ENCODE data around the gene PRTFDC1. TPM values are rescaled to one million over a fixed set of nuclear protein-coding genes. Genes with fewer than 3 reads are reported as not detected.

The PRTFDC1 gene
- total RNA-seq, 2 experiments from 2014 or later: 0.32 to 0.71 TPM

DNA sequence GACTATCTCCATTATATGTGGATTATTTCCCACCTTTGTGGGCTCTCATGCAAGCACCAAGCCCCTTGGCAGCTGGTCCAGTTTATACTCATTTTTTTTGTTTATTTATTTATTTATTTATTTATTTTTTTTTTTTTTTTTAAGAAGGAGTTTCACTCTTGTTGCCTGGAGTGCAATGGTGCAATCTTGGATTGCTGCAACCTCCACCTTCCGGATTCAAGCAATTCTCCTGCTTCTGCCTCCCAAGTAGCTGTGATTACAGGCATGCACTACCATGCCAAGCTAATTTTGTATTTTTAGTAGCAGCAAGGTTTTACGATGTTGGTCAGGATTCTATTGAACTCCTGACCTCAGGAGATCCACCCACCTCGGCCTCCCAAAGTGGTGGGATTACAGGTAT, 2.8 kb downstream of the PRTFDC1 start:
- Mint-ChIP-seq H3K9me3 (ENCODE audit: low read depth) (no peaks in the 10 kb centered on the region), H3K4me1 (peaks cover 26% of the 10 kb centered on the region), H3K4me3 (no peak overlapping the region), H3K27ac (no peak overlapping the region), H3K27me3 (peaks cover 4% of the 10 kb centered on the region), H3K36me3 (ENCODE audit: low read depth) (no peaks in the 10 kb centered on the region)
- DNase-seq (no peak), ATAC-seq (no peak)
- ChIA-PET POLR2A (no interaction called here), CTCF (interaction anchor here (0.6 kb wide), 2 partner anchors 17 to 150 kb away, joined by 3 read pairs; no protein-coding TSS in a partner anchor)
- intact Hi-C loops (cut with DNase I, micrococcal nuclease): loop anchor here in 1 of 2 experiments (2.0 to 5.0 kb wide), 2 partner anchors 29 to 227 kb away; partner anchors contain the start of gene ARHGAP21

DNA sequence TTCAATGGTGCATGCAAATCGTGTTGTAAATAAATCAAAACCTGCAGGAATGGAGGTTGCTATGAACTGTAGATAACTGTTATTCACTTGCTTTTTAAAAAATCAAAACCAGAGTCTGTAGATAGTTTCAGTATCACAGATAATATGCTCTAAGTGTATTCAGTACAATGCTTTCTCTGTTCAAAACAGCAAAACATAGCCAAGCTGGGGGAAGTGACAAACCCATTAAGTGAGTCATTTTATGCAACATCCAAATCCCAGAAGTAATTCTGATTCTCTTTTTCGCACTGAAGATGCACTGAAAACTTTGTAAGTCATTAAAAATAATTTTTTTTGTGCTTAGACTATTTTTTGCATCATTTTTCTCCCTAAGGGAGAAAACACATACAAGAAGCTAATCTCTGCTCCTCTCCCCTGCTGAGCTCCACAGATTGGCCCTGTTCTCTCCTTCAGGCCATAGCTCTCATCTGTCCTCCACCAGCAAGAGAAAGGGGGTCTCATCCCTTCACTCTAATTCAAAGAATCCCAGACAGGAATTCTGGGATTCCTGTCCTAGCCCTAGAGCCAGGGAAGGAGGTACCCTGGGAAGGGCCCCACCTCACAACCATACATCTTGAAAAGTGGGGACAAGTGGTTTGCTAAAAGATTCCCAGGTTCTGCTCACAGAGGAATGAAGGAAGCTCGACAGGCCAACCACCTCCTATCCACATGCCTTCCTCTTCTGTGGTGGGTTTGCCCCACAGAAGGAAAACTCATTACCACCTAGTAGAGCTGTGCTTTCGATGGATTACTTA, 4.9 kb downstream of the PRTFDC1 start:
- intact Hi-C loops (cut with DNase I, micrococcal nuclease): loop anchor here in 1 of 2 experiments (2.0 kb wide), 1 partner anchor 27 kb away; no protein-coding TSS in a partner anchor
- H3K4me3 Mint-ChIP-seq: no peak overlapping the region
- peaks cover 18% of the 10 kb centered on the region for H3K4me1 Mint-ChIP-seq
- peaks cover 4% of the 10 kb centered on the region for H3K27me3 Mint-ChIP-seq
- ChIA-PET POLR2A (no interaction called here), CTCF (interaction anchor here (0.7 to 1.6 kb wide), 2 partner anchors 33 to 133 kb away, joined by 3 read pairs; no protein-coding TSS in a partner anchor)
- H3K36me3 Mint-ChIP-seq (ENCODE audit: low read depth): no peaks in the 10 kb centered on the region
- H3K27ac Mint-ChIP-seq: no peak overlapping the region
- ATAC-seq: peak; percentile 85
- H3K9me3 Mint-ChIP-seq (ENCODE audit: low read depth): no peaks in the 10 kb centered on the region
- no peak for DNase-seq

DNA sequence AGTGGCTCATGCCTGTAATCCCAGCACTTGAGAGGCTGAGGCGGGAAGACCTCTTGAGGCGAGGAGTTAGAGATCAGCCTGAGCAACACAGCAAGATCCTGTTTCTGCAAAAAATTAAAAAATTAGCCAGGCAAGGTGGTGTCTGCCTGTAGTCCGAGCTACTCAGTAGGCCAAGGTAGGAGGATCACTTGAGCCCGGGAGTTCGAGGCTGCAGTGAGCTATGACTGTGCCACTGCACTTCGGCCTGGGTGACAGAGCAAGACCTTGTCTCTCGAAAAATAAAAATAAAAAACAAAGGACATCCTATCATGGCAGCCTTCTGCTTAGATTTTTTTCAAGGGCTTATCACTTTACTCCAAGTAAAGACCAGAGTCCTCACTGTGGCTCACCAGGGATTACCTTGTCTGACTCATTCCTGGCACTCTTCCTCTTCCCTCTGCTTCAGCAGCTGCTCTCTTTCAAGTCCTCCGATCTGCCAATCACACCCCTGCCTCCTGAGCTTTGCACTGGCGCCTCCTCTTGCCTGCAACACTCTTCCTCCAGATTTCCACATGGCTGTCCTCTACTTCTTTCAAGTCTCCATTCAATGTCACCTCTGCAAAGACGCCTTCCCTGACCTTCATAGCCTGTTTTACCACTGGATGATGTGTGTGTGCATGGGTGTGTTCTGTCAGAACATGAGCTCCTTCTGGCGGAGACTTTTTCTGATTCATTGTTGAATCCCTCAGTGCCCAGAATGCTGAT, 7.7 kb downstream of the PRTFDC1 start:
- peaks cover 10% of the 10 kb centered on the region for H3K4me1 Mint-ChIP-seq
- no peak for DNase-seq
- no peaks in the 10 kb centered on the region for H3K36me3 Mint-ChIP-seq (ENCODE audit: low read depth)
- H3K27me3 Mint-ChIP-seq: no peaks in the 10 kb centered on the region
- ATAC-seq: no peak
- intact Hi-C loops (cut with DNase I, micrococcal nuclease): no loop called here
- H3K4me3 Mint-ChIP-seq: no peak overlapping the region
- POLR2A ChIA-PET: no interaction called here
- CTCF ChIA-PET: interaction anchor here (0.9 to 1.5 kb wide), 2 partner anchors 9 to 11 kb away, joined by 3 to 4 read pairs; no protein-coding TSS in a partner anchor
- H3K27ac Mint-ChIP-seq: no peak overlapping the region
- H3K9me3 Mint-ChIP-seq (ENCODE audit: low read depth): no peaks in the 10 kb centered on the region

DNA sequence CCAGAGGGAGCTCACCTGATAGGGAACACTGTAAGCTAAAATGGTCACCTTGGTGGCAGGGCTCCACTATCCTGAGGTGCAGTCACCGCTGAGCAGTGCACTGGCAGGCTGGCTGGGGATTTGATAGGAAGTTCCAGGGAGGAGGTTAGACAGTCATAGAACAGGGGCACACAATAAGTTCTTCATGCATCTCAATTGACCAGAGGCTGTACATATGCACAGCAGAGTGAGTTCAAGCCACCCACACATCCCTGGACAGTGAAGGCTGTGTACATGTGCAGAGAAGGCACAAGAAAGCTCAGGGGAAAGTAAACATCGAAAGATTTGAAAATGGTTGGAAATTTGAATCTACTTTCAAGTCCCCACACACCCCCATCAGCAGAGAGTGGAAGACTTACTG, 13.9 kb downstream of the PRTFDC1 start:
- no peak overlapping the region for H3K4me3 Mint-ChIP-seq
- ATAC-seq (no peak), DNase-seq (no peak)
- H3K4me1 Mint-ChIP-seq: peaks cover 5% of the 10 kb centered on the region
- ChIA-PET CTCF (interaction anchor here (0.6 to 1.0 kb wide), 2 partner anchors 9 to 1277 kb away, joined by 3 read pairs; no protein-coding TSS in a partner anchor), POLR2A (interaction anchor here (0.6 kb wide), 1 partner anchor 45 kb away, joined by 3 read pairs; no protein-coding TSS in a partner anchor)
- no peaks in the 10 kb centered on the region for H3K27me3 Mint-ChIP-seq
- no peaks in the 10 kb centered on the region for H3K36me3 Mint-ChIP-seq (ENCODE audit: low read depth)
- no peak overlapping the region for H3K27ac Mint-ChIP-seq
- H3K9me3 Mint-ChIP-seq (ENCODE audit: low read depth): peaks cover 3% of the 10 kb centered on the region
- intact Hi-C loops (cut with DNase I, micrococcal nuclease): no loop called here

DNA sequence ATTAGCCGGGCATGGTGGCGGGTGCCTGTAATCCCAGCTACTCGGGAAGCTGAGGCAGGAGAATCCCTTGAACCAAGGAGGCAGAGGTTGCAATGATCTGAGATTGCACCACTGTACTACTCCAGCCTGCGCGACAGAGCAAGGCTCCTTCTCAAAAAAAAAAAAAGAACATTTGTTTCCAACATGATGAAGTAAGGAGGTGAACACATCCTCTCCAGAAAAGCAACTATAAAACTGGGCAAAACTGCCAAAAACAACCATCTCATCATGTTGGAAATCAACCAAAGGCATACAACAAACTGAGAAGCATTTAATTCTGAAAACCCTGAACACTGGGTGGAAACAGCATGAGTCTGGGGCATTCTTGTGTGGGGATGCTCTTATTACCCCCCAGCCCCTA, 14.3 kb downstream of the PRTFDC1 start:
- ATAC-seq (no peak), DNase-seq (no peak)
- ChIA-PET POLR2A (interaction anchor here (0.6 kb wide), 1 partner anchor 44 kb away, joined by 3 read pairs; no protein-coding TSS in a partner anchor), CTCF (interaction anchor here (1.0 kb wide), 1 partner anchor 8 kb away, joined by 3 read pairs; no protein-coding TSS in a partner anchor)
- no peak overlapping the region for H3K27ac Mint-ChIP-seq
- no peaks in the 10 kb centered on the region for H3K27me3 Mint-ChIP-seq
- intact Hi-C loops (cut with DNase I, micrococcal nuclease): no loop called here
- no peak overlapping the region for H3K4me3 Mint-ChIP-seq
- H3K9me3 Mint-ChIP-seq (ENCODE audit: low read depth): peaks cover 3% of the 10 kb centered on the region
- H3K4me1 Mint-ChIP-seq: peaks cover 5% of the 10 kb centered on the region
- no peaks in the 10 kb centered on the region for H3K36me3 Mint-ChIP-seq (ENCODE audit: low read depth)

DNA sequence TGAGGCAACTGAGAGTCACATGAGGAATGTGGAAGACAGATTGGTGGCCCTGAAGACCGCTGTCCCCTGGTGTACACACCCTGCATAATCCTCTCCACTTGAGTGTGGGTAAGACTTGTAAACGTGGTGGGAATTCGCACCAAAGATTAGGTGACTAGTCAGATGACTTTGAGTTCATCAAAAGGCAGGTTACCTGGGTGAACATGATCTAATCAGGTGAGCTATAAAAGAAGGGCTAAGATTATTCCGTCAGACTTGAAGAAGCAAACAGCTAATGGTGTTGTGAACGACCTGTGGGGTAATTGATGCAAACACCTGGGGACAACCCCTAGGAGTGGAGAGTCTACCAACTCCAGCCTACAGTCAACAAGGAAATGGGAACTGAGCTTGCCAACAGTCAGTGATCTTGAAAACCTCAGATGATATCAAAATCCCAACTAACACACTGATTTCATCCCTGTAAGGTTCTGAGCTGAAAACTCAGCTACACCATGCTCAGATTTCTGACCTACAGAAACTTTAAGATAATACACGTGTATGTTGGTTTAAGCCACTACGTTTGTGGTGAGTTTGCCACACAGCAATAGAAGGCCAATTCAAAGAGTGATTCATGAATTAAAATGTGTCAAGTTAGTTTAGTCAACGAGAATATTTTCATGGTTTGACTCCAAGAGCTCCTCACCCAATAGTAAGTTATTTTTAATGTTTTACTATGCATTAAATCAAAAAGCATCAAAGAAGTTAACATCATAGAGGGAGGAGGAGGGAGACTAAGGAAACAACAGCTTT, 16.7 kb downstream of the PRTFDC1 start:
- intact Hi-C loops (cut with DNase I, micrococcal nuclease): no loop called here
- peaks cover 3% of the 10 kb centered on the region for H3K9me3 Mint-ChIP-seq (ENCODE audit: low read depth)
- peak; percentile 61 for ATAC-seq
- peaks cover 5% of the 10 kb centered on the region for H3K4me1 Mint-ChIP-seq
- no peak overlapping the region for H3K4me3 Mint-ChIP-seq
- H3K27me3 Mint-ChIP-seq: no peaks in the 10 kb centered on the region
- DNase-seq: no peak
- ChIA-PET CTCF (interaction anchor here (0.6 to 1.5 kb wide), 4 partner anchors 9 to 302 kb away, joined by 3 to 4 read pairs (median 4); no protein-coding TSS in a partner anchor), POLR2A (no interaction called here)
- no peaks in the 10 kb centered on the region for H3K36me3 Mint-ChIP-seq (ENCODE audit: low read depth)
- H3K27ac Mint-ChIP-seq: no peak overlapping the region

DNA sequence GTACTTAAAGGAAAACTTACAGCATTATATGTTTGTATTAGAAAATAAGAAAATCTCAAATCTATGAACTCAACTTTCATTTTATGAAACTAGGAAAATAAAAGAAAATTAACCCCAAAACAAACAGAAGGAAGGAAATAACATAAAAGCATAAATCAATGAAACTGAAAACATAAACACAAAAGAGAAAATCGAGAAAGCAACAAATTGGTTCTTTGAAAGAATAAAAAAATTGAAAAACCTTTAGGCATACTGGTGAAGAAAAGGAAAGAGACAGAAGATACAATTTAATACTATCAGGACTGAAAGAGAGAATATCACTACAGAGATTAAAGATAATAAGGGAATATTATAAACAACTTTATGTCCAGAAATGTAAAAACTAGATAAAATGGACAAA, 21.2 kb downstream of the PRTFDC1 start:
- Mint-ChIP-seq H3K4me1 (peaks cover 9% of the 10 kb centered on the region), H3K27me3 (no peaks in the 10 kb centered on the region), H3K4me3 (no peak overlapping the region), H3K9me3 (ENCODE audit: low read depth) (peaks cover 3% of the 10 kb centered on the region), H3K36me3 (ENCODE audit: low read depth) (no peaks in the 10 kb centered on the region), H3K27ac (no peak overlapping the region)
- ChIA-PET POLR2A (no interaction called here), CTCF (interaction anchor here (1.4 kb wide), 1 partner anchor 359 kb away, joined by 3 read pairs; no protein-coding TSS in a partner anchor)
- DNase-seq: no peak
- intact Hi-C loops (cut with DNase I, micrococcal nuclease): no loop called here
- ATAC-seq: no peak

DNA sequence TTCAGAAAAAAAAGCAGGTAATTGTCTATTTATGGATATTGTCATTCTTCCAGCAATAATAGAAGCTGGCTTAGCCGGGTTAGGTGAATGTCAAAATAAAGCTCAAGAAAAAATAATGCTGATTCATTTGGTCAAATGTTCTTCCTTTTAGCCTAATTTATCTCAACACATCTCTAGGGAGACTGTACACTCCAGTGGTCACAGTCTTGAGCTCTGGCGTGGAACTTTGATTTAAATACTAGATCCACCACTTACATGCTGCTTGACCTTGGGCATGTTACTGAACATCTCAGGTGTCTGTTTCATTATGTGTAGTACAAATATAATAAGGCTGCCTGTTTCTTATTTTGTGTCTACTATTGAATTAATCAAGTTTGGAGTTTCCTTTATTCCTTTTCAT, 22.0 kb downstream of the PRTFDC1 start:
- no peaks in the 10 kb centered on the region for H3K27me3 Mint-ChIP-seq
- no peaks in the 10 kb centered on the region for H3K36me3 Mint-ChIP-seq (ENCODE audit: low read depth)
- CTCF ChIA-PET: interaction anchor here (1.1 to 1.4 kb wide), 3 partner anchors 8 to 358 kb away, joined by 3 read pairs; no protein-coding TSS in a partner anchor
- POLR2A ChIA-PET: no interaction called here
- DNase-seq (no peak), ATAC-seq (no peak)
- peaks cover 3% of the 10 kb centered on the region for H3K9me3 Mint-ChIP-seq (ENCODE audit: low read depth)
- H3K4me3 Mint-ChIP-seq: no peak overlapping the region
- intact Hi-C loops (cut with DNase I, micrococcal nuclease): no loop called here
- peaks cover 4% of the 10 kb centered on the region for H3K4me1 Mint-ChIP-seq
- H3K27ac Mint-ChIP-seq: no peak overlapping the region

DNA sequence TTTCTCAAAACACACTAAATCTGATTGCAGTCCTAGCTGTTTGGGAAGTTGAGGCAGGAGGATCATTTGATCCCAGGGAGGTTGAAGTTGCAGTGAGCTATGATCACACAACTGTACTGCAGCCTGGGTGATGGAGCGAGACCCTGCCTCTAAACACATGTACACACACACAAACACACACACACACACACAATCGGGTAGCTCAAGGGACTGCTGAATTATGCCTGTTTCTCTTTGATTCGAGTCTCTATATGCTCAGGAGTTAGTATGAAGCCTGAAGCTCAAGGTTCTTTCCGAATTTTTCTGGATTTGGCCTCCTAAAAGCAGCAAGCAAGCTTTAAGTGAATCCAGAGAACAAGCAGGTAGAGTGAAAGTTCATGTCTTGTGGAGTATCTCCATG, 22.5 kb downstream of the PRTFDC1 start:
- peaks cover 4% of the 10 kb centered on the region for H3K9me3 Mint-ChIP-seq (ENCODE audit: low read depth)
- peaks cover 4% of the 10 kb centered on the region for H3K4me1 Mint-ChIP-seq
- H3K27ac Mint-ChIP-seq: no peak overlapping the region
- no peaks in the 10 kb centered on the region for H3K27me3 Mint-ChIP-seq
- intact Hi-C loops (cut with DNase I, micrococcal nuclease): loop anchor here in 1 of 2 experiments (10.0 kb wide), 2 partner anchors 85 to 205 kb away; partner anchors contain the start of genes ARHGAP21, ENKUR and THNSL1
- no peak for ATAC-seq
- CTCF ChIA-PET: interaction anchor here (0.8 to 1.4 kb wide), 5 partner anchors 9 to 357 kb away, joined by 3 to 4 read pairs (median 3); no protein-coding TSS in a partner anchor
- H3K4me3 Mint-ChIP-seq: no peak overlapping the region
- POLR2A ChIA-PET: no interaction called here
- no peaks in the 10 kb centered on the region for H3K36me3 Mint-ChIP-seq (ENCODE audit: low read depth)
- no peak for DNase-seq

DNA sequence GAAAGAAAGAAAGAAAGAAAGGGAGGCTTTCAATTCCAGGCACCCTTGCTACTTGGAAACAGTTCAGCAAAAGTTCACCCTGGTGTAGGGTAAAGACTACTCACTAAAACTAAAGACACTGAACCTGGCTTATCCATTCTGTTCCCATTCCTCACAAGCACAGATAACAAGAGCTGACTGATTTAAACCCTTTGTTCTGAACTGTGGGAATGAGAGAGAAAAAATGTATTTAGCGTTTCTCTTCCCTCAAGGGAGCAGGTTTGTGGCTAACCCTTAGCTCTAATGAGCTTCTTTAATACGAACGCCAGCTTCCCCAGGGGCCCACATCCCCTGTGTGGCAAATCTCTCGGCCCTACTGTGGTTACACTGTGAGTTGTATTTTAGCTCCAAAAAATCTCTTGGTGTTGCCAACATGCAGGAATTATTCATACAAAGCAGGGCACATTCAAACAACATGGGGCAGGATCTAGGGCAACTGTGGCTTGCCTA, 23.3 kb downstream of the PRTFDC1 start:
- CTCF ChIA-PET: interaction anchor here (0.5 to 1.4 kb wide), 3 partner anchors 34 to 1527 kb away, joined by 3 to 4 read pairs (median 3); no protein-coding TSS in a partner anchor
- DNase-seq (no peak), ATAC-seq (no peak)
- no peaks in the 10 kb centered on the region for H3K27me3 Mint-ChIP-seq
- no peak overlapping the region for H3K4me3 Mint-ChIP-seq
- POLR2A ChIA-PET: no interaction called here
- intact Hi-C loops (cut with DNase I, micrococcal nuclease): loop anchor here in 1 of 2 experiments (10.0 kb wide), 2 partner anchors 86 to 204 kb away; partner anchors contain the start of genes ARHGAP21, ENKUR and THNSL1
- H3K36me3 Mint-ChIP-seq (ENCODE audit: low read depth): peaks cover 5% of the 10 kb centered on the region
- H3K4me1 Mint-ChIP-seq: peaks cover 4% of the 10 kb centered on the region
- H3K9me3 Mint-ChIP-seq (ENCODE audit: low read depth): peaks cover 10% of the 10 kb centered on the region
- no peak overlapping the region for H3K27ac Mint-ChIP-seq

Data from activated CD4-positive, alpha-beta T cell treated with anti-CD3 and anti-CD28 coated beads for 36 hours (primary cell).